Stimulated activated memory B cell treated with anti-CD40 and anti-IgM and Interleukin-4, amounts not matched to agents 10 μg/mL and 1 μg/mL and 100 μg/mL, for 72 hours (primary cell): ENCODE measurements around the gene SMIM26.

Experiments used
- ATAC-seq: fragments of 150-1000 bp; cut with Tn5 transposase; 2 replicates; pipeline ENCODE4 v1.10.0; 2021
- H3K27ac Mint-ChIP-seq: one replicate; pipeline ENCODE4 v1.8.0; 2022; ENCODE audit warnings: mild to moderate bottlenecking, mixed read lengths
- H3K27me3 Mint-ChIP-seq: one replicate; pipeline ENCODE4 v1.8.0; 2022; ENCODE audit warnings: mixed read lengths
- H3K36me3 Mint-ChIP-seq: one replicate; pipeline ENCODE4 v1.8.0; 2022; ENCODE audit warnings: mixed read lengths
- H3K4me1 Mint-ChIP-seq: one replicate; pipeline ENCODE4 v1.8.0; 2022; ENCODE audit warnings: mixed read lengths
- H3K4me3 Mint-ChIP-seq: one replicate; pipeline ENCODE4 v1.8.0; 2022; ENCODE audit warnings: mild to moderate bottlenecking, moderate library complexity, mixed read lengths
- H3K9me3 Mint-ChIP-seq: one replicate; pipeline ENCODE4 v1.8.0; 2022; ENCODE audit warnings: mixed read lengths

Gene SMIM26

DNA sequence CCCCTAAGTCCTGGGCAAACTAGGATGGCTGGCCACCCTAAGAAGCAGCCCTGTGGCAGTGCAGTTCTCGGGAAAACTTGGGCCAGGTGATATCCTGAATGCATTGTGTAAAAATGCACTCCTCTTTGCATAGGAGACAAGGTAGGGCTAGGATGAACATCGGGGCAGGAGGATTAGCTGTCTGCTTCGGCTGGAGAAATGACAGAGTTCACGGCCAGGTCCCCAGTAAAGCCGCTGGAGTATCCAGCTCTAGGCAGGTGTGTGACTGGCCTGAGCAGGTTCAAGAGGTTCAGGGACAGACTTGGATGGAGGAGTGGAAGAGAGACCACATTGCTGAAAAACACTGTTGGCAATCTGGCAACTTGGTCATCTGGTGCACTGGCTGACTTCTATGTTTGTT, 47.0 kb downstream of the SMIM26 start:
- Mint-ChIP-seq H3K4me3 (no peak overlapping the region), H3K27me3 (no peaks in the 10 kb centered on the region)

DNA sequence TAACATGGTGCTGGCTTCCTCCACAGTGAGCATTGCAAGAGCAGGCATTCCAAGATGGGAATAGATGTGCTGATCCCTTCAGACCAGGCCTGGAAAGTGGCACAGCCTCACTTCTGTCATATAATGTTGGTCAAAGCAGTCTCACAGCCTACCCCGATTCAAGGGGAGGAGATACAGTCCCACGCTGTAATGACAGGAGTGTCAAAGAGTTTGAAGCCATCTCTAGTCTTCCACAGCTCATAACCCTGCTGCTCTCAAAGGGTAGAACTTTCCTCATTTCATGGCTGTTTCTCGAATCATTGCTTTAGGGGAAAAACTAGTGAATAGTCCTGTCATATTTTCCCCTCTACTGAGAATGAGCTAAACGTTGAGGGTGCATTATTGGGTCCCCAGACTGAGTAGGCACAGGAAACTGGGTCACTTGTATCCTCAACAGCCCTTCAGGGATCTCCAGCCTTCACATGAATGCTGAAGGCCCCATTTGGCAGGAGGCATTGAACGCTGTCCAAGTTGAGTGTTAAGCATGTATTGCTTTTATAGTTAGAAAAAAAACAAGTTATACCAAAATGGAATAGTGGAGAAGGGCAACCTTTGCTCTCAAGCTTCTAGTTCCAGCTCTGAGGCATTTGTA, 47.9 kb downstream of the SMIM26 start:
- Mint-ChIP-seq H3K4me3 (no peak overlapping the region), H3K27me3 (no peaks in the 10 kb centered on the region), H3K9me3 (no peaks in the 10 kb centered on the region), H3K36me3 (peaks cover 54% of the 10 kb centered on the region), H3K27ac (no peak overlapping the region), H3K4me1 (peaks cover 15% of the 10 kb centered on the region)
- no peak for ATAC-seq

More for the DNA sequence above, 47.0 kb downstream of the SMIM26 start:
- no peaks in the 10 kb centered on the region for H3K9me3 Mint-ChIP-seq
- peaks cover 61% of the 10 kb centered on the region for H3K36me3 Mint-ChIP-seq
- H3K27ac Mint-ChIP-seq, result no peak overlapping the region
- peaks cover 11% of the 10 kb centered on the region for H3K4me1 Mint-ChIP-seq
- ATAC-seq, result no peak
